ENCODE measurements around the gene C21orf58. TPM values are rescaled to one million over a fixed set of nuclear protein-coding genes. Genes with fewer than 3 reads are reported as not detected.
A peak's percentile ranks its signal among the peaks of the same experiment; 100 is the strongest.

Gene C21orf58
- total RNA-seq, 6 experiments from 2014 or later: 1.00 to 2.4 (median 1.4) TPM

GRCh38 chr21:46289655-46290179 is 34.0 kb downstream of the C21orf58 start:
- intact Hi-C loops (cut with DNase I): no loop called here

GRCh38 chr21:46287541-46287940 is 36.1 kb downstream of the C21orf58 start:
- DNase-seq (no peak), ATAC-seq (no peak)
- Histone ChIP-seq H3K9me3 (no peaks in the 10 kb centered on the region), H3K36me3 (peaks cover 0 to 10% (median 0%) of the 10 kb centered on the region in 4 donors), H3K27ac (no peak overlapping the region), H3K4me1 (peaks cover 1 to 25% (median 15%) of the 10 kb centered on the region in 4 donors), H3K4me3 (no peak overlapping the region), H3K27me3 (no peaks in the 10 kb centered on the region)
- 80% methylated on average over 9 of the region's 10 CpGs for WGBS (ENCODE audit: insufficient coverage, low coverage, low lambda C conversion rate, missing lambda C conversion rate)
- intact Hi-C loops (cut with DNase I): no loop called here
- no peak for TF ChIP-seq POLR2A (IDR thresholded peaks at IDR 0.05)
- no peak for TF ChIP-seq CTCF (IDR thresholded peaks at IDR 0.05)

More at GRCh38 chr21:46289655-46290179, 34.0 kb downstream of the C21orf58 start:
- Histone ChIP-seq H3K4me1 (peaks cover 1 to 7% (median 4%) of the 10 kb centered on the region in 4 donors), H3K27me3 (no peaks in the 10 kb centered on the region), H3K36me3 (no peaks in the 10 kb centered on the region), H3K27ac (no peak overlapping the region), H3K9me3 (no peaks in the 10 kb centered on the region), H3K4me3 (no peak overlapping the region)
- WGBS (ENCODE audit: insufficient coverage, low coverage, low lambda C conversion rate, missing lambda C conversion rate): 61% methylated on average over 6 of the region's 6 CpGs
- DNase-seq (no peak), ATAC-seq (no peak)
- TF ChIP-seq CTCF (IDR thresholded peaks at IDR 0.05) (no peak), POLR2A (IDR thresholded peaks at IDR 0.05) (no peak)

- Histone ChIP-seq H3K27me3 (no peaks in the 10 kb centered on the region), H3K4me1 (peaks cover 1 to 34% (median 15%) of the 10 kb centered on the region in 4 donors), H3K36me3 (peaks cover 0 to 14% (median 1%) of the 10 kb centered on the region in 4 donors), H3K9me3 (no peaks in the 10 kb centered on the region), H3K4me3 (peak overlapping the region; percentile 82 to 90 (median 84)), H3K27ac (peak overlapping the region; percentile 25 to 94 (median 82))
- DNase-seq (no peak), ATAC-seq (no peak)
- intact Hi-C loops (cut with DNase I): no loop called here
- 1% methylated on average over 16 of the region's 16 CpGs for WGBS (ENCODE audit: insufficient coverage, low coverage, low lambda C conversion rate, missing lambda C conversion rate)
- TF ChIP-seq CTCF (IDR thresholded peaks at IDR 0.05) (no peak), POLR2A (IDR thresholded peaks at IDR 0.05) (no peak)
These were observed 37.0 kb downstream of the C21orf58 start for GRCh38 chr21:46286648-46287002.

GRCh38 chr21:46285761-46286647 is 37.7 kb downstream of the C21orf58 start, which contains the start of gene YBEY:
YBEY (plus strand) TSS chr21:46286342; CDS start chr21:46286914, 572 bp downstream.
- WGBS (ENCODE audit: insufficient coverage, low coverage, low lambda C conversion rate, missing lambda C conversion rate): 2% methylated on average over 23 of the region's 105 CpGs
- Histone ChIP-seq H3K4me1 (peaks cover 1 to 34% (median 15%) of the 10 kb centered on the region in 4 donors), H3K9me3 (no peaks in the 10 kb centered on the region), H3K36me3 (peaks cover 0 to 18% (median 4%) of the 10 kb centered on the region in 4 donors), H3K27me3 (no peaks in the 10 kb centered on the region), H3K4me3 (peak within 1 kb of the TSS; percentile 82 to 90 (median 84)), H3K27ac (peak within 1 kb of the TSS; percentile 75 to 94 (median 82))
- TF ChIP-seq POLR2A (IDR thresholded peaks at IDR 0.05) (peak; percentile 74), CTCF (IDR thresholded peaks at IDR 0.05) (peak; percentile 12 to 42 (median 28))
- ATAC-seq: peak; percentile 95 to 98 (median 96)
- DNase-seq: peak; percentile 90 to 92 (median 91)
- intact Hi-C loops (cut with DNase I): no loop called here
